Gastrocnemius medialis (tissue), 4 donors: ENCODE data around the gene LHX5.

Source experiments
- POLR2A ChIP-seq, 2 donors: fragments of 450-650 bp; IDR thresholded peaks; one replicate each; pipeline ENCODE4 v1.6.1; 2017; ENCODE audit warnings: antibody characterized with exemption in 2 of 2, mild to moderate bottlenecking in 2 of 2, moderate library complexity in 2 of 2
- TF ChIP-seq, protein P1 (sequence below), 5 experiments: fragments of 450-650 bp in 3 of 5; fragments of 200-600 bp in 2 of 5; sonication (generic) in 2 of 5; IDR thresholded peaks in 4 of 5; conservative IDR thresholded peaks in 1 of 5; 1 replicate in 4 of 5; 2 replicates in 1 of 5; pipeline ENCODE4 v1.5.1; 2016 to 2019; ENCODE audit warnings: antibody characterized with exemption in 5 of 5, mild to moderate bottlenecking in 3 of 5, moderate library complexity in 3 of 5

DNA sequence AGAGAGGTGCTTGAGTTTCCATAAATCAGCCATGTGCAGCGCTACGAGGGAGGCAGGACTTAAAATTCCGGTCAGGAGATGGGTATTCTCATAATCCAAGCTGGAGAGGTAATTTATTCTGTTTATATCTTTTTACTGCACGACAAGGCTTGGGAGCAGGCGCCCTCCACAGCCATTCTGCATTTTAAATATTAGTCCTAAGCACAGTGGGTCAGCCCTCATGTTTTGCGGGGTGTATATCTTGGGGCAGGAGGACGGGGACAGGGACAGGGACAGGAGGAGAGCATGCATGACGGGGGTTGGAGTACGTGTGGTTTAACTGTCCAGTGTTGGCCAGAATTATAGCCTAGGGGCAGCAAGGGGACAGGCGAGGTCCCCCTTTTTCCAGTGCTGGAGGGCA, 14.5 kb downstream of the LHX5 start:
- TF ChIP-seq, protein P1, sequence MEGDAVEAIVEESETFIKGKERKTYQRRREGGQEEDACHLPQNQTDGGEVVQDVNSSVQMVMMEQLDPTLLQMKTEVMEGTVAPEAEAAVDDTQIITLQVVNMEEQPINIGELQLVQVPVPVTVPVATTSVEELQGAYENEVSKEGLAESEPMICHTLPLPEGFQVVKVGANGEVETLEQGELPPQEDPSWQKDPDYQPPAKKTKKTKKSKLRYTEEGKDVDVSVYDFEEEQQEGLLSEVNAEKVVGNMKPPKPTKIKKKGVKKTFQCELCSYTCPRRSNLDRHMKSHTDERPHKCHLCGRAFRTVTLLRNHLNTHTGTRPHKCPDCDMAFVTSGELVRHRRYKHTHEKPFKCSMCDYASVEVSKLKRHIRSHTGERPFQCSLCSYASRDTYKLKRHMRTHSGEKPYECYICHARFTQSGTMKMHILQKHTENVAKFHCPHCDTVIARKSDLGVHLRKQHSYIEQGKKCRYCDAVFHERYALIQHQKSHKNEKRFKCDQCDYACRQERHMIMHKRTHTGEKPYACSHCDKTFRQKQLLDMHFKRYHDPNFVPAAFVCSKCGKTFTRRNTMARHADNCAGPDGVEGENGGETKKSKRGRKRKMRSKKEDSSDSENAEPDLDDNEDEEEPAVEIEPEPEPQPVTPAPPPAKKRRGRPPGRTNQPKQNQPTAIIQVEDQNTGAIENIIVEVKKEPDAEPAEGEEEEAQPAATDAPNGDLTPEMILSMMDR (IDR thresholded peaks at IDR 0.05 in 4 of 5, conservative IDR thresholded peaks at IDR 0.05 in 1 of 5) = no peak
- no peak for TF ChIP-seq POLR2A (IDR thresholded peaks at IDR 0.05)
